ENCODE results near the gene VSIG10. TPM values are rescaled to one million over a fixed set of nuclear protein-coding genes. Genes with fewer than 3 reads are reported as not detected.

Gene VSIG10
- total and polyA plus RNA-seq, 2 of the 13 experiments (the other 11 are each of a cell fraction or from before 2014, with no cell fraction given), result 25.6 to 42.5 TPM

DNA sequence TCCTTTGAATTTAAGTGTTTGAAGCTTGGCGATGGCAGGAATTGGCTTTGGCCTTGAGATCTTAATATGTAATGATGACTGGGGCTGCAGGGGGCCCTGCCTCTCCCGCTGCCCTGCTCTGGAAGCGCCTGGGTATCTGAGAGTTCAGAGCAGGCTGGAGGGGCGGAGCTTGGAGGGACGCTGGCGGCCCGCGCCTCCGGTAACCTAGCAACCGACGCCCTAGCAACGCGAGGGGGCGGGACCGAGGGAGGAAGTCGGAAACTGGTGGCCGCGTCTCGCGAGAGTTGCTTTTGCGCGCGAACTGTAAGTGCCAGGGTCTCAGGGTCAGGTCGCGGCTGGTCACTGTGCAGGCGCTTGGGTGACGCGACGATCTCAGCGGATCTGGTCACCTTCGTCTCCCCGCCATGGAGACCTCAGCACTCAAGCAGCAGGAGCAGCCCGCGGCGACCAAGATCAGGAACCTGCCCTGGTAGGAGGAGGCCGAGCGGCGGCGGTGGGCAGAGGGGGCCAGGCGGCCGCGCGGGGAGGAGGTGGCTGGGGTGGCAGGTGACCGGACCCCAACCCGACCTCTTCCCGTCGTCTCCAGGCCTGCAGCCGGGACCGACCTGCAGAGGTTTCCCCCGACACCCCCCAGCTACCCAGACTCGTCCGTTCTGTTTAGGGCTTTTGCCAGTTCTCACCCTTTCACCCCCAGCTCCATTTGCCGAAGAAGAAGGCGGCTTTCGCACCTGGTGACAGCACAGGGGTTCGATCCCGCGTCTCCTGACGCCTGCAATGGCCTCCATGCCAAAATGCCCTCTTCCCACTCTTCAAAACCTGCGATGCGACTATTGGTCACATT is 87.2 kb downstream of the VSIG10 start, which contains the start of gene RFC5 (continued):
- TF ChIP-seq, protein P1, sequence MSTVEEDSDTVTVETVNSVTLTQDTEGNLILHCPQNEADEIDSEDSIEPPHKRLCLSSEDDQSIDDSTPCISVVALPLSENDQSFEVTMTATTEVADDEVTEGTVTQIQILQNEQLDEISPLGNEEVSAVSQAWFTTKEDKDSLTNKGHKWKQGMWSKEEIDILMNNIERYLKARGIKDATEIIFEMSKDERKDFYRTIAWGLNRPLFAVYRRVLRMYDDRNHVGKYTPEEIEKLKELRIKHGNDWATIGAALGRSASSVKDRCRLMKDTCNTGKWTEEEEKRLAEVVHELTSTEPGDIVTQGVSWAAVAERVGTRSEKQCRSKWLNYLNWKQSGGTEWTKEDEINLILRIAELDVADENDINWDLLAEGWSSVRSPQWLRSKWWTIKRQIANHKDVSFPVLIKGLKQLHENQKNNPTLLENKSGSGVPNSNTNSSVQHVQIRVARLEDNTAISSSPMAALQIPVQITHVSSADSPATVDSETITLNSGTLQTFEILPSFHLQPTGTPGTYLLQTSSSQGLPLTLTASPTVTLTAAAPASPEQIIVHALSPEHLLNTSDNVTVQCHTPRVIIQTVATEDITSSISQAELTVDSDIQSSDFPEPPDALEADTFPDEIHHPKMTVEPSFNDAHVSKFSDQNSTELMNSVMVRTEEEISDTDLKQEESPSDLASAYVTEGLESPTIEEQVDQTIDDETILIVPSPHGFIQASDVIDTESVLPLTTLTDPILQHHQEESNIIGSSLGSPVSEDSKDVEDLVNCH (CRISPR knock-in tag; IDR thresholded peaks at IDR 0.05), result no peak
- TF ChIP-seq MEIS2 (CRISPR knock-in tag; IDR thresholded peaks at IDR 0.05), result no peak
- TF ChIP-seq MTA3 (CRISPR knock-in tag; IDR thresholded peaks at IDR 0.05), result no peak
- TF ChIP-seq ATF1 (CRISPR knock-in tag; IDR thresholded peaks at IDR 0.05), result no peak
- TF ChIP-seq, protein P2, sequence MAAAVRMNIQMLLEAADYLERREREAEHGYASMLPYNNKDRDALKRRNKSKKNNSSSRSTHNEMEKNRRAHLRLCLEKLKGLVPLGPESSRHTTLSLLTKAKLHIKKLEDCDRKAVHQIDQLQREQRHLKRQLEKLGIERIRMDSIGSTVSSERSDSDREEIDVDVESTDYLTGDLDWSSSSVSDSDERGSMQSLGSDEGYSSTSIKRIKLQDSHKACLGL (CRISPR knock-in tag; IDR thresholded peaks at IDR 0.05), result 0 out of 2 replicates have a peak, but pooled peaks have one; percentile 49
- no peak for TF ChIP-seq TBL1XR1 (IDR thresholded peaks at IDR 0.05; ENCODE audit: borderline replicate concordance, low read length, partially characterized antibody)
- TF ChIP-seq, protein P3, sequence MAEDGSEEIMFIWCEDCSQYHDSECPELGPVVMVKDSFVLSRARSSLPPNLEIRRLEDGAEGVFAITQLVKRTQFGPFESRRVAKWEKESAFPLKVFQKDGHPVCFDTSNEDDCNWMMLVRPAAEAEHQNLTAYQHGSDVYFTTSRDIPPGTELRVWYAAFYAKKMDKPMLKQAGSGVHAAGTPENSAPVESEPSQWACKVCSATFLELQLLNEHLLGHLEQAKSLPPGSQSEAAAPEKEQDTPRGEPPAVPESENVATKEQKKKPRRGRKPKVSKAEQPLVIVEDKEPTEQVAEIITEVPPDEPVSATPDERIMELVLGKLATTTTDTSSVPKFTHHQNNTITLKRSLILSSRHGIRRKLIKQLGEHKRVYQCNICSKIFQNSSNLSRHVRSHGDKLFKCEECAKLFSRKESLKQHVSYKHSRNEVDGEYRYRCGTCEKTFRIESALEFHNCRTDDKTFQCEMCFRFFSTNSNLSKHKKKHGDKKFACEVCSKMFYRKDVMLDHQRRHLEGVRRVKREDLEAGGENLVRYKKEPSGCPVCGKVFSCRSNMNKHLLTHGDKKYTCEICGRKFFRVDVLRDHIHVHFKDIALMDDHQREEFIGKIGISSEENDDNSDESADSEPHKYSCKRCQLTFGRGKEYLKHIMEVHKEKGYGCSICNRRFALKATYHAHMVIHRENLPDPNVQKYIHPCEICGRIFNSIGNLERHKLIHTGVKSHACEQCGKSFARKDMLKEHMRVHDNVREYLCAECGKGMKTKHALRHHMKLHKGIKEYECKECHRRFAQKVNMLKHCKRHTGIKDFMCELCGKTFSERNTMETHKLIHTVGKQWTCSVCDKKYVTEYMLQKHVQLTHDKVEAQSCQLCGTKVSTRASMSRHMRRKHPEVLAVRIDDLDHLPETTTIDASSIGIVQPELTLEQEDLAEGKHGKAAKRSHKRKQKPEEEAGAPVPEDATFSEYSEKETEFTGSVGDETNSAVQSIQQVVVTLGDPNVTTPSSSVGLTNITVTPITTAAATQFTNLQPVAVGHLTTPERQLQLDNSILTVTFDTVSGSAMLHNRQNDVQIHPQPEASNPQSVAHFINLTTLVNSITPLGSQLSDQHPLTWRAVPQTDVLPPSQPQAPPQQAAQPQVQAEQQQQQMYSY (CRISPR knock-in tag; IDR thresholded peaks at IDR 0.05), result no peak
- TF ChIP-seq NCOA5 (CRISPR knock-in tag; IDR thresholded peaks at IDR 0.05), result no peak
- no peak for TF ChIP-seq ZNF382 (CRISPR knock-in tag; IDR thresholded peaks at IDR 0.05; ENCODE audit: borderline replicate concordance)
- no peak for TF ChIP-seq ZNF496 (CRISPR knock-in tag; IDR thresholded peaks at IDR 0.05; ENCODE audit: insufficient replicate concordance)
- TF ChIP-seq, protein P4, sequence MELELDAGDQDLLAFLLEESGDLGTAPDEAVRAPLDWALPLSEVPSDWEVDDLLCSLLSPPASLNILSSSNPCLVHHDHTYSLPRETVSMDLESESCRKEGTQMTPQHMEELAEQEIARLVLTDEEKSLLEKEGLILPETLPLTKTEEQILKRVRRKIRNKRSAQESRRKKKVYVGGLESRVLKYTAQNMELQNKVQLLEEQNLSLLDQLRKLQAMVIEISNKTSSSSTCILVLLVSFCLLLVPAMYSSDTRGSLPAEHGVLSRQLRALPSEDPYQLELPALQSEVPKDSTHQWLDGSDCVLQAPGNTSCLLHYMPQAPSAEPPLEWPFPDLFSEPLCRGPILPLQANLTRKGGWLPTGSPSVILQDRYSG (CRISPR knock-in tag; IDR thresholded peaks at IDR 0.05), result 0 out of 2 replicates have a peak, but pooled peaks have one; percentile 39
- no peak for TF ChIP-seq JUNB (CRISPR knock-in tag; IDR thresholded peaks at IDR 0.05; ENCODE audit: borderline replicate concordance)
- peak; percentile 43; the same call in 1 of the 2 replicates for TF ChIP-seq NCOA2 (CRISPR knock-in tag; IDR thresholded peaks at IDR 0.05)
- TF ChIP-seq, protein P5, sequence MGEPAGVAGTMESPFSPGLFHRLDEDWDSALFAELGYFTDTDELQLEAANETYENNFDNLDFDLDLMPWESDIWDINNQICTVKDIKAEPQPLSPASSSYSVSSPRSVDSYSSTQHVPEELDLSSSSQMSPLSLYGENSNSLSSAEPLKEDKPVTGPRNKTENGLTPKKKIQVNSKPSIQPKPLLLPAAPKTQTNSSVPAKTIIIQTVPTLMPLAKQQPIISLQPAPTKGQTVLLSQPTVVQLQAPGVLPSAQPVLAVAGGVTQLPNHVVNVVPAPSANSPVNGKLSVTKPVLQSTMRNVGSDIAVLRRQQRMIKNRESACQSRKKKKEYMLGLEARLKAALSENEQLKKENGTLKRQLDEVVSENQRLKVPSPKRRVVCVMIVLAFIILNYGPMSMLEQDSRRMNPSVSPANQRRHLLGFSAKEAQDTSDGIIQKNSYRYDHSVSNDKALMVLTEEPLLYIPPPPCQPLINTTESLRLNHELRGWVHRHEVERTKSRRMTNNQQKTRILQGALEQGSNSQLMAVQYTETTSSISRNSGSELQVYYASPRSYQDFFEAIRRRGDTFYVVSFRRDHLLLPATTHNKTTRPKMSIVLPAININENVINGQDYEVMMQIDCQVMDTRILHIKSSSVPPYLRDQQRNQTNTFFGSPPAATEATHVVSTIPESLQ (CRISPR knock-in tag; conservative IDR thresholded peaks at IDR 0.05), result no peak
- 0 out of 2 replicates have a peak, but pooled peaks have one; percentile 30 for TF ChIP-seq ZNF124 (CRISPR knock-in tag; IDR thresholded peaks at IDR 0.05)
- TF ChIP-seq WIZ (CRISPR knock-in tag; IDR thresholded peaks at IDR 0.05), result no peak
- no peak for TF ChIP-seq ZNF562 (CRISPR knock-in tag; IDR thresholded peaks at IDR 0.05; ENCODE audit: borderline replicate concordance)
- TF ChIP-seq ZC3H13 (CRISPR knock-in tag; IDR thresholded peaks at IDR 0.05), result no peak
- no peak for TF ChIP-seq NFYB (CRISPR knock-in tag; IDR thresholded peaks at IDR 0.05)
- no peak for TF ChIP-seq ZFP36 (IDR thresholded peaks at IDR 0.05; ENCODE audit: borderline replicate concordance, low read depth, low read length, partially characterized antibody)
